H9 (cell line): ENCODE results near the gene DGKD. TPM values are rescaled to one million over a fixed set of nuclear protein-coding genes. Genes with fewer than 3 reads are reported as not detected.

Experiments used
- DNase-seq: peaks from one replicate; pipeline ENCODE4 v3.0.0-alpha.2; 2017
- H2AFZ ChIP-seq: one replicate; pipeline ENCODE4 v1.6.1; 2013; ENCODE audit warnings: mild to moderate bottlenecking, low read length, control low read depth, moderate library complexity
- H2AK5ac ChIP-seq: 2 replicates; pipeline ENCODE4 v1.6.1; 2013; ENCODE audit warnings: low read length, control low read depth, mixed read lengths; ENCODE audit not compliant: insufficient read length
- H2BK120ac ChIP-seq: one replicate; pipeline ENCODE4 v1.6.1; 2013; ENCODE audit warnings: low read depth, mild to moderate bottlenecking, low read length, control low read depth, inconsistent platforms; ENCODE audit not compliant: poor library complexity, severe bottlenecking
- H2BK12ac ChIP-seq: 2 replicates; pipeline ENCODE4 v1.6.1; 2013; ENCODE audit warnings: low read length, control low read depth, mixed read lengths, low read depth; ENCODE audit not compliant: insufficient read length
- H2BK15ac ChIP-seq: 2 replicates; pipeline ENCODE4 v1.6.1; 2013; ENCODE audit warnings: low read depth, low read length, control low read depth
- H2BK20ac ChIP-seq: one replicate; pipeline ENCODE4 v1.6.1; 2013; ENCODE audit warnings: low read depth, mild to moderate bottlenecking, low read length, control low read depth, inconsistent platforms; ENCODE audit not compliant: poor library complexity, severe bottlenecking
- H2BK5ac ChIP-seq: 2 replicates; pipeline ENCODE4 v1.6.1; 2013; ENCODE audit warnings: low read length, control low read depth, mixed read lengths; ENCODE audit not compliant: insufficient read length
- H3K14ac ChIP-seq: 2 replicates; pipeline ENCODE4 v1.6.1; 2013; ENCODE audit warnings: low read length, control low read depth; ENCODE audit not compliant: insufficient read depth
- H3K18ac ChIP-seq: 2 replicates; pipeline ENCODE4 v1.6.1; 2013; ENCODE audit warnings: low read depth, mild to moderate bottlenecking, mixed read lengths, low read length, control low read depth; ENCODE audit not compliant: insufficient read length
- H3K23ac ChIP-seq: 2 replicates; pipeline ENCODE4 v1.6.1; 2013; ENCODE audit warnings: low read length, control low read depth, mixed read lengths, low read depth; ENCODE audit not compliant: insufficient read length
- H3K23me2 ChIP-seq: 2 replicates; pipeline ENCODE4 v1.6.1; 2013; ENCODE audit warnings: low read depth, mild to moderate bottlenecking, mixed read lengths, low read length, control low read depth; ENCODE audit not compliant: insufficient read length, poor library complexity, severe bottlenecking
- H3K27ac ChIP-seq: 2 replicates; pipeline ENCODE4 v1.5.1; 2013; ENCODE audit warnings: low read length, control low read depth, mixed read lengths, low read depth; ENCODE audit not compliant: insufficient read length
- H3K27me3 ChIP-seq: 2 replicates; pipeline ENCODE4 v1.6.1; 2013; ENCODE audit warnings: low read length, control low read depth, inconsistent platforms; ENCODE audit not compliant: insufficient read depth
- H3K4ac ChIP-seq: 2 replicates; pipeline ENCODE4 v1.6.1; 2013; ENCODE audit warnings: low read depth, mild to moderate bottlenecking, control low read depth, inconsistent platforms, low read length, moderate library complexity
- H3K4me1 ChIP-seq: 2 replicates; pipeline ENCODE4 v1.6.1; 2013; ENCODE audit warnings: low read length, control low read depth, inconsistent platforms; ENCODE audit not compliant: insufficient read depth
- H3K4me2 ChIP-seq: 2 replicates; pipeline ENCODE4 v1.6.1; 2013; ENCODE audit warnings: low read length, control low read depth, mixed read lengths; ENCODE audit not compliant: insufficient read length, insufficient read depth
- H3K56ac ChIP-seq: 2 replicates; pipeline ENCODE4 v1.6.1; 2013; ENCODE audit warnings: low read depth, mild to moderate bottlenecking, mixed read lengths, low read length, control low read depth; ENCODE audit not compliant: insufficient read length
- H3K79me1 ChIP-seq: 2 replicates; pipeline ENCODE4 v1.6.1; 2013; ENCODE audit warnings: low read depth, mild to moderate bottlenecking, moderate library complexity, low read length, control low read depth, inconsistent platforms; ENCODE audit not compliant: insufficient read depth, poor library complexity, severe bottlenecking
- H3K79me2 ChIP-seq: 2 replicates; pipeline ENCODE4 v1.6.1; 2013; ENCODE audit warnings: low read length, control low read depth, inconsistent platforms; ENCODE audit not compliant: insufficient read depth
- H3K9ac ChIP-seq: 2 replicates; pipeline ENCODE4 v1.6.1; 2013; ENCODE audit warnings: low read length, control low read depth, mixed read lengths; ENCODE audit not compliant: insufficient read length; ENCODE audit errors: extremely low read depth
- H3K9me3 ChIP-seq: one replicate; pipeline ENCODE4 v1.6.1; 2013; ENCODE audit warnings: low read depth, low read length, inconsistent platforms; ENCODE audit not compliant: control insufficient read depth
- H3T11ph ChIP-seq: one replicate; pipeline ENCODE4 v1.6.1; 2013; ENCODE audit warnings: mild to moderate bottlenecking, low read length, control low read depth, inconsistent platforms
- H4K20me1 ChIP-seq: one replicate; pipeline ENCODE4 v1.6.1; 2013; ENCODE audit not compliant: control insufficient read depth, insufficient read length, insufficient read depth
- H4K5ac ChIP-seq: 2 replicates; pipeline ENCODE4 v1.6.1; 2013; ENCODE audit warnings: low read depth, mild to moderate bottlenecking, mixed read lengths, low read length, control low read depth; ENCODE audit not compliant: insufficient read length
- H4K8ac ChIP-seq: replicated peaks from 2 replicates; pipeline ENCODE4 v1.6.1; 2013; ENCODE audit warnings: low read length, control low read depth, mixed read lengths, low read depth; ENCODE audit not compliant: insufficient read length
- H4K91ac ChIP-seq: 2 replicates; pipeline ENCODE4 v1.6.1; 2013; ENCODE audit warnings: low read depth, mild to moderate bottlenecking, moderate library complexity, mixed read lengths, low read length, control low read depth; ENCODE audit not compliant: insufficient read length
- H3K27ac Mint-ChIP-seq, 3 experiments: 2 replicates in 2 of 3; 3 replicates in 1 of 3; pipeline ENCODE4 v1.8.0; 2020 to 2021; ENCODE audit warnings: mixed read lengths in 3 of 3, mild to moderate bottlenecking in 1 of 3, moderate library complexity in 1 of 3
- H3K27me3 Mint-ChIP-seq: 2 replicates; pipeline ENCODE4 v1.8.0; 2021; ENCODE audit warnings: low read depth, mild to moderate bottlenecking, moderate library complexity, mixed read lengths
- H3K36me3 Mint-ChIP-seq, 3 experiments: 2 replicates in 2 of 3; 3 replicates in 1 of 3; pipeline ENCODE4 v1.8.0; 2020 to 2021; ENCODE audit warnings: low read depth in 3 of 3, mixed read lengths in 3 of 3; ENCODE audit not compliant: insufficient read depth in 1 of 3
- H3K4me1 Mint-ChIP-seq, 2 experiments: 2 replicates each; pipeline ENCODE4 v1.8.0; 2020; ENCODE audit warnings: mixed read lengths in 2 of 2
- H3K4me3 Mint-ChIP-seq, 2 experiments: 2 replicates in 1 of 2; 3 replicates in 1 of 2; pipeline ENCODE4 v1.8.0; 2020 to 2021; ENCODE audit warnings: mild to moderate bottlenecking in 2 of 2, mixed read lengths in 2 of 2, moderate library complexity in 1 of 2
- H3K9me3 Mint-ChIP-seq, 2 experiments: 2 replicates in 1 of 2; 3 replicates in 1 of 2; pipeline ENCODE4 v1.8.0; 2020; ENCODE audit warnings: mild to moderate bottlenecking in 2 of 2, mixed read lengths in 2 of 2, moderate library complexity in 1 of 2
- WGBS: extraction: QIAGEN DNeasy Blood & Tissue Kit; methylation state at CpG from one replicate; pipeline ENCODE4 v1.1.7; 2013; ENCODE audit warnings: missing lambda C conversion rate, low lambda C conversion rate, mixed read lengths; ENCODE audit not compliant: insufficient read length; ENCODE audit errors: extremely low coverage; 5-methylcytosine and 5-hydroxymethylcytosine counted together
- total RNA-seq: library from RNA; stranded (reverse); gene quantifications from 2 replicates; pipeline ENCODE4 v1.2.1, GENCODE V29; 2021
- TF ChIP-seq, protein P1 (sequence below): fragments of 200-600 bp; sonication (generic); conservative IDR thresholded peaks from 3 replicates; pipeline ENCODE4 v1.8.0; 2021; ENCODE audit warnings: antibody characterized with exemption, mild to moderate bottlenecking

DGKD gene
- total RNA-seq, 1 experiment from 2014 or later, result 20.7 TPM

DNA sequence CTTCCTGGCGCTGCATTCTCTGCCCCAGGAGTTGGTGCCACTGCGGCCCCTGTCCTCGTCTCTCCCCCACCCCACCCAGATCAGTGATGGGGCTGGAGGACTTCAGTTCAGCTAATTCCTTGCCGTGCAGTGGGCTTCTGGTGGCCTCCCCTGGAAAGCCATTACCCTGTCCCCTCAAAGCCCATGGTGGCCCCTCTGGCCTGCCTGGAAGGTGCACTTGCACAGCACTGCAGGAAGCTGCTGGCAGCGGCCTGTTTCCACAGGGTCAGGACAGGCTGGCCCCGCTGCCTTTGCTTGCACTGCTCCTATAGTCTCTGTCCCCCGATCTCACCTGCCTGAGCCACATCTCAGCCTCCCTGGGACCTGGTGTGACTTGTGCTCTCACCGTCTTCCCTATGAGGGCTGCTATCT is 107.2 kb downstream of the DGKD start:
- Histone ChIP-seq H3K9me3 (no peaks in the 10 kb centered on the region), H3T11ph (no peak overlapping the region), H2BK20ac (no peak overlapping the region), H3K14ac (no peak overlapping the region; the same call in 1 of the 2 replicates), H3K79me1 (no peaks in the 10 kb centered on the region), H3K4me1 (no peaks in the 10 kb centered on the region), H3K56ac (no peak overlapping the region), H3K79me2 (no peaks in the 10 kb centered on the region), H3K27ac (no peak overlapping the region), H2AK5ac (no peak overlapping the region), H4K91ac (no peak overlapping the region), H4K5ac (no peak overlapping the region), H3K18ac (no peak overlapping the region), H3K4me2 (no peak overlapping the region), H3K4ac (no peak overlapping the region), H3K27me3 (no peaks in the 10 kb centered on the region), H2AFZ (no peak overlapping the region), H2BK120ac (no peak overlapping the region), H2BK5ac (no peak overlapping the region), H4K8ac (no peak overlapping the region), H3K9ac (no peak overlapping the region), H2BK15ac (no peak overlapping the region), H3K23ac (no peak overlapping the region), H2BK12ac (no peak overlapping the region), H4K20me1 (no peaks in the 10 kb centered on the region), H3K23me2 (no peaks in the 10 kb centered on the region)
- Mint-ChIP-seq H3K4me1 (peaks cover 0 to 2% of the 10 kb centered on the region in 2 experiments; a peak in 1 of 4 replicates), H3K36me3 (peaks cover 17 to 45% (median 43%) of the 10 kb centered on the region in 3 experiments), H3K9me3 (no peaks in the 10 kb centered on the region; a peak in 1 of 5 replicates), H3K27me3 (no peaks in the 10 kb centered on the region; the same call in 1 of the 2 replicates), H3K4me3 (no peak overlapping the region), H3K27ac (no peak overlapping the region)
- TF ChIP-seq, protein P1, sequence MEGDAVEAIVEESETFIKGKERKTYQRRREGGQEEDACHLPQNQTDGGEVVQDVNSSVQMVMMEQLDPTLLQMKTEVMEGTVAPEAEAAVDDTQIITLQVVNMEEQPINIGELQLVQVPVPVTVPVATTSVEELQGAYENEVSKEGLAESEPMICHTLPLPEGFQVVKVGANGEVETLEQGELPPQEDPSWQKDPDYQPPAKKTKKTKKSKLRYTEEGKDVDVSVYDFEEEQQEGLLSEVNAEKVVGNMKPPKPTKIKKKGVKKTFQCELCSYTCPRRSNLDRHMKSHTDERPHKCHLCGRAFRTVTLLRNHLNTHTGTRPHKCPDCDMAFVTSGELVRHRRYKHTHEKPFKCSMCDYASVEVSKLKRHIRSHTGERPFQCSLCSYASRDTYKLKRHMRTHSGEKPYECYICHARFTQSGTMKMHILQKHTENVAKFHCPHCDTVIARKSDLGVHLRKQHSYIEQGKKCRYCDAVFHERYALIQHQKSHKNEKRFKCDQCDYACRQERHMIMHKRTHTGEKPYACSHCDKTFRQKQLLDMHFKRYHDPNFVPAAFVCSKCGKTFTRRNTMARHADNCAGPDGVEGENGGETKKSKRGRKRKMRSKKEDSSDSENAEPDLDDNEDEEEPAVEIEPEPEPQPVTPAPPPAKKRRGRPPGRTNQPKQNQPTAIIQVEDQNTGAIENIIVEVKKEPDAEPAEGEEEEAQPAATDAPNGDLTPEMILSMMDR, result no peak
- WGBS, result no CpG with 5 or more reads among the region's 8 CpGs
- DNase-seq, result no peak
